Hepatocyte (in vitro differentiated cells): ENCODE results near the gene MRPL45. TPM values are rescaled to one million over a fixed set of nuclear protein-coding genes. Genes with fewer than 3 reads are reported as not detected.

Source experiments
- DNase-seq: peaks from one replicate; pipeline ENCODE4 v3.0.0-alpha.2; 2016; ENCODE audit warnings: low spot score
- H2AFZ ChIP-seq: fragments of 200-600 bp; sonication (generic); 2 replicates; pipeline ENCODE4 v1.6.0; 2016; ENCODE audit warnings: antibody characterized with exemption, mild to moderate bottlenecking
- H3K27ac ChIP-seq: fragments of 200-600 bp; sonication (generic); 2 replicates; pipeline ENCODE4 v1.5.1; 2016; ENCODE audit warnings: mild to moderate bottlenecking
- H3K27me3 ChIP-seq: fragments of 200-600 bp; sonication (generic); 2 replicates; pipeline ENCODE4 v1.6.1; 2016
- H3K36me3 ChIP-seq: fragments of 200-600 bp; sonication (generic); replicated peaks from 2 replicates; pipeline ENCODE4 v1.5.1; 2016; ENCODE audit warnings: low read depth; ENCODE audit not compliant: insufficient read depth
- H3K4me1 ChIP-seq: fragments of 200-600 bp; sonication (generic); 2 replicates; pipeline ENCODE4 v1.5.1; 2016; ENCODE audit warnings: mild to moderate bottlenecking, moderate library complexity; ENCODE audit not compliant: insufficient read depth
- H3K4me2 ChIP-seq: fragments of 200-600 bp; sonication (generic); 2 replicates; pipeline ENCODE4 v1.6.0; 2016
- H3K4me3 ChIP-seq: fragments of 200-600 bp; sonication (generic); 2 replicates; pipeline ENCODE4 v1.5.1; 2016; ENCODE audit warnings: mild to moderate bottlenecking
- H3K79me2 ChIP-seq: fragments of 200-600 bp; sonication (generic); 2 replicates; pipeline ENCODE4 v1.6.0; 2017; ENCODE audit warnings: mild to moderate bottlenecking
- H3K9me2 ChIP-seq: fragments of 200-600 bp; sonication (generic); replicated peaks from 2 replicates; pipeline ENCODE4 v1.6.0; 2017; ENCODE audit warnings: mild to moderate bottlenecking; ENCODE audit not compliant: insufficient read depth
- H3K9me3 ChIP-seq: fragments of 200-600 bp; sonication (generic); 2 replicates; pipeline ENCODE4 v1.5.1; 2016; ENCODE audit warnings: low read depth, mild to moderate bottlenecking
- H4K20me1 ChIP-seq: fragments of 200-600 bp; sonication (generic); 2 replicates; pipeline ENCODE4 v1.6.0; 2016; ENCODE audit warnings: mild to moderate bottlenecking; ENCODE audit not compliant: insufficient read depth, poor library complexity, severe bottlenecking
- EZH2 ChIP-seq: fragments of 200-600 bp; sonication (generic); IDR thresholded peaks from 2 replicates; pipeline ENCODE4 v1.6.1; 2016; ENCODE audit warnings: antibody characterized with exemption, mild to moderate bottlenecking, borderline replicate concordance
- EZH2phosphoT487 ChIP-seq: fragments of 200-600 bp; sonication (generic); IDR thresholded peaks from one replicate; pipeline ENCODE4 v1.6.1; 2018; ENCODE audit warnings: antibody characterized with exemption, mild to moderate bottlenecking, low read depth, moderate library complexity; ENCODE audit not compliant: unreplicated experiment, severe bottlenecking
- WGBS: methylation state at CpG from one replicate; pipeline ENCODE4 v1.1.6; 2016; ENCODE audit warnings: low lambda C conversion rate; ENCODE audit errors: missing lambda C conversion rate; 5-methylcytosine and 5-hydroxymethylcytosine counted together
- polyA plus RNA-seq: library from polyadenylated mRNA; unstranded; fragments of >200 nt; fragmentation: Nextera tagmentation; extraction: Ambion mirVana; gene quantifications from 2 replicates; pipeline ENCODE4 v1.2.1, GENCODE V29; 2016
- total RNA-seq: library from RNA; depleted of rRNA; stranded (reverse); fragments of >200 nt; gene quantifications from 2 replicates; pipeline ENCODE4 v1.2.3, GENCODE V29; 2014
- TF ChIP-seq, protein P1 (sequence below): fragments of 200-600 bp; sonication (generic); IDR thresholded peaks from 2 replicates; pipeline ENCODE4 v1.5.1; 2016; ENCODE audit warnings: antibody characterized with exemption, mild to moderate bottlenecking; ENCODE audit not compliant: poor library complexity

The MRPL45 gene
- total and polyA plus RNA-seq, 2 experiments from 2014 or later, result 29.4 to 44.9 TPM

- Histone ChIP-seq H3K27me3 (no peaks in the 10 kb centered on the region), H3K36me3 (no peaks in the 10 kb centered on the region), H3K9me2 (no peaks in the 10 kb centered on the region), H3K27ac (no peak overlapping the region), H4K20me1 (no peaks in the 10 kb centered on the region), H3K79me2 (no peaks in the 10 kb centered on the region), H3K4me3 (no peak overlapping the region), H3K9me3 (no peaks in the 10 kb centered on the region), H3K4me1 (no peaks in the 10 kb centered on the region), H3K4me2 (no peak overlapping the region), H2AFZ (no peak overlapping the region)
- no peak for DNase-seq
- TF ChIP-seq EZH2 (no peak), EZH2phosphoT487 (no peak)
- TF ChIP-seq, protein P1, sequence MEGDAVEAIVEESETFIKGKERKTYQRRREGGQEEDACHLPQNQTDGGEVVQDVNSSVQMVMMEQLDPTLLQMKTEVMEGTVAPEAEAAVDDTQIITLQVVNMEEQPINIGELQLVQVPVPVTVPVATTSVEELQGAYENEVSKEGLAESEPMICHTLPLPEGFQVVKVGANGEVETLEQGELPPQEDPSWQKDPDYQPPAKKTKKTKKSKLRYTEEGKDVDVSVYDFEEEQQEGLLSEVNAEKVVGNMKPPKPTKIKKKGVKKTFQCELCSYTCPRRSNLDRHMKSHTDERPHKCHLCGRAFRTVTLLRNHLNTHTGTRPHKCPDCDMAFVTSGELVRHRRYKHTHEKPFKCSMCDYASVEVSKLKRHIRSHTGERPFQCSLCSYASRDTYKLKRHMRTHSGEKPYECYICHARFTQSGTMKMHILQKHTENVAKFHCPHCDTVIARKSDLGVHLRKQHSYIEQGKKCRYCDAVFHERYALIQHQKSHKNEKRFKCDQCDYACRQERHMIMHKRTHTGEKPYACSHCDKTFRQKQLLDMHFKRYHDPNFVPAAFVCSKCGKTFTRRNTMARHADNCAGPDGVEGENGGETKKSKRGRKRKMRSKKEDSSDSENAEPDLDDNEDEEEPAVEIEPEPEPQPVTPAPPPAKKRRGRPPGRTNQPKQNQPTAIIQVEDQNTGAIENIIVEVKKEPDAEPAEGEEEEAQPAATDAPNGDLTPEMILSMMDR, result no peak
- WGBS, result 64% methylated on average over 3 of the region's 3 CpGs
Measured at GRCh38 chr17:38315497-38315896, 18.5 kb downstream of the MRPL45 start.

- no peaks in the 10 kb centered on the region for H3K9me2 ChIP-seq
- 74% methylated on average over 3 of the region's 3 CpGs for WGBS
- no peaks in the 10 kb centered on the region for H3K27me3 ChIP-seq
- no peaks in the 10 kb centered on the region for H3K4me1 ChIP-seq
- H3K4me2 ChIP-seq, result no peak overlapping the region
- H3K36me3 ChIP-seq, result no peaks in the 10 kb centered on the region
- TF ChIP-seq EZH2, result no peak
- TF ChIP-seq EZH2phosphoT487, result no peak
- TF ChIP-seq, protein P1, result no peak
- no peak overlapping the region for H3K27ac ChIP-seq
- no peak for DNase-seq
- H3K4me3 ChIP-seq, result no peak overlapping the region
- no peak overlapping the region for H2AFZ ChIP-seq
- H3K9me3 ChIP-seq, result no peaks in the 10 kb centered on the region
- H4K20me1 ChIP-seq, result no peaks in the 10 kb centered on the region
- H3K79me2 ChIP-seq, result no peaks in the 10 kb centered on the region
Measured at GRCh38 chr17:38317081-38317480, 20.1 kb downstream of the MRPL45 start.

- no peaks in the 10 kb centered on the region for H3K27me3 ChIP-seq
- peak overlapping the region; percentile 9 for H3K27ac ChIP-seq
- no peak overlapping the region for H3K4me2 ChIP-seq
- no peaks in the 10 kb centered on the region for H3K79me2 ChIP-seq
- H3K9me2 ChIP-seq, result no peaks in the 10 kb centered on the region
- no peaks in the 10 kb centered on the region for H3K36me3 ChIP-seq
- TF ChIP-seq EZH2 (no peak), EZH2phosphoT487 (no peak)
- TF ChIP-seq, protein P1, result no peak
- H3K4me3 ChIP-seq, result no peak overlapping the region
- H4K20me1 ChIP-seq, result no peaks in the 10 kb centered on the region
- peaks cover 17% of the 10 kb centered on the region for H3K4me1 ChIP-seq
- no peak overlapping the region for H2AFZ ChIP-seq
- no peaks in the 10 kb centered on the region for H3K9me3 ChIP-seq
- 84% methylated on average over 10 of the region's 10 CpGs for WGBS
- DNase-seq, result peak; percentile 23
Measured at GRCh38 chr17:38320482-38320881, 23.5 kb downstream of the MRPL45 start.
